ENCODE measurements around the gene BCL2L11.

Gene BCL2L11

DNA sequence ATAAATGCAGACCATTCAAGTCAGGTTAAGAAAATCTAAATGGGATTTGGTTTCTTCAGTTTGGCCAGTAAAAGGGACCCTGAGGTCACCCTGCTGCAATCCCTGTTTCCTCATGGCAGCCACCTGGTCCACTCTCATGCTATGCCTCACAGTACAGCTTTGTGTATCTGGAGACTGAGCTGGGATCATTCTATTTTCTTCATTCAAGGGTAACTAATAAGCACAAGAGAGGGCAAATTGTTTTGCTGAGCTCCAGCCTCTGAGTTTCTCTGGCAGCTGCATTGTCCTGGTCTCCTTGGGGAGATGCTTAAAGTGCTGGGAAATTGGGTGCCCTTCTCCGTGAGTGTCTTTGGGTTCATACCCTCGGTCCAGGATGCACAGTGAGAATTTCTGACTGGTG lies 18.5 kb upstream of the BCL2L11 start:
- Histone ChIP-seq H3K36me3 (no peaks in the 10 kb centered on the region), H3K4me3 (no peak overlapping the region), H3K27ac (no peak overlapping the region), H3K9me3 (no peaks in the 10 kb centered on the region), H3K27me3 (no peaks in the 10 kb centered on the region), H3K4me1 (no peaks in the 10 kb centered on the region)
- intact Hi-C loops (cut with DNase I; ENCODE audit: low total_unique reads) = no loop called here
- no peak for DNase-seq
- TF ChIP-seq, protein P1, sequence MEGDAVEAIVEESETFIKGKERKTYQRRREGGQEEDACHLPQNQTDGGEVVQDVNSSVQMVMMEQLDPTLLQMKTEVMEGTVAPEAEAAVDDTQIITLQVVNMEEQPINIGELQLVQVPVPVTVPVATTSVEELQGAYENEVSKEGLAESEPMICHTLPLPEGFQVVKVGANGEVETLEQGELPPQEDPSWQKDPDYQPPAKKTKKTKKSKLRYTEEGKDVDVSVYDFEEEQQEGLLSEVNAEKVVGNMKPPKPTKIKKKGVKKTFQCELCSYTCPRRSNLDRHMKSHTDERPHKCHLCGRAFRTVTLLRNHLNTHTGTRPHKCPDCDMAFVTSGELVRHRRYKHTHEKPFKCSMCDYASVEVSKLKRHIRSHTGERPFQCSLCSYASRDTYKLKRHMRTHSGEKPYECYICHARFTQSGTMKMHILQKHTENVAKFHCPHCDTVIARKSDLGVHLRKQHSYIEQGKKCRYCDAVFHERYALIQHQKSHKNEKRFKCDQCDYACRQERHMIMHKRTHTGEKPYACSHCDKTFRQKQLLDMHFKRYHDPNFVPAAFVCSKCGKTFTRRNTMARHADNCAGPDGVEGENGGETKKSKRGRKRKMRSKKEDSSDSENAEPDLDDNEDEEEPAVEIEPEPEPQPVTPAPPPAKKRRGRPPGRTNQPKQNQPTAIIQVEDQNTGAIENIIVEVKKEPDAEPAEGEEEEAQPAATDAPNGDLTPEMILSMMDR (IDR thresholded peaks at IDR 0.05) = no peak

DNA sequence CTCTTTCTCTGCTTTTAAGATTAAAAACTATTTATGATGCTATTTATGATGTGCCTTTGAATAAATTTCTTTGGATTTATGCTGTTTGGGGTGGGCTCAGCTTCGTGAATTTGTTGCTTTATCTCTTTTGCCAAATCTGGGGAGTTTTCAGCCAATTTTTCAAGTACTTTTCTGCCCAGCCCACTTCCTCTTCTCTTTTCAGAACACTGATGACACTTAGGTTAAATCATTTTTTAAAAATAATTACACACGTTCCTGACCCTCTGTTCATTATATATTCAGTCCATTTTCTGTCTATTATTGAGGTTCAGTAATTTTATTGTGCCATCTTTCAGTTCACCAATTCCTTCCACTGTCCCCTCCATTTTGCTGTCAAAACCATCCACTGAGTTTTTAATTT lies 14.8 kb upstream of the BCL2L11 start:
- intact Hi-C loops (cut with DNase I; ENCODE audit: low total_unique reads) = no loop called here
- H3K27me3 ChIP-seq = peaks cover 0 to 6% of the 10 kb centered on the region in 2 donors
- H3K4me3 ChIP-seq = no peak overlapping the region
- H3K9me3 ChIP-seq = no peaks in the 10 kb centered on the region
- H3K36me3 ChIP-seq = no peaks in the 10 kb centered on the region
- no peaks in the 10 kb centered on the region for H3K4me1 ChIP-seq
- H3K27ac ChIP-seq = no peak overlapping the region
- DNase-seq = no peak
- TF ChIP-seq, protein P1 (IDR thresholded peaks at IDR 0.05) = no peak

DNA sequence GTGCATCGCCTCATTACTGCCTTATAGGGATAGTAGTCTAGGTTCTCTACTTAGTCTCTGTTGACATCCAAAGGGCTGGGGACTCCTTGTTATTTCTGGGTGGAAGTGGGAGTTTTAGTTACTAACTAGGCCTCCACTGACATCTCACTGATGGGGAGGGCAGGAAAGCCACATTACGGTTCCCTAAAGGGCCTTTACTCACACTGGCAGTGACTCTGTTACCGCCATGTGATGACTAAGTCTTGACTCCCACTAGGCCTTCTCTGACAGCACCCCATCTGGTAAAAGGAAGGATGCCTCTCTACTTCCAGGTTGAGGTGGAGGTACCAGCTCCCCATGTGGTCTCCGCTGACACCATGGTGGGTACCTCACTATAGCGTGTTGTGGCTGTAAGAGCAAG lies 14.0 kb upstream of the BCL2L11 start:
- DNase-seq = no peak
- Histone ChIP-seq H3K36me3 (no peaks in the 10 kb centered on the region), H3K9me3 (no peaks in the 10 kb centered on the region), H3K27me3 (peaks cover 0 to 7% of the 10 kb centered on the region in 2 donors), H3K4me3 (no peak overlapping the region), H3K27ac (no peak overlapping the region), H3K4me1 (no peaks in the 10 kb centered on the region)
- TF ChIP-seq, protein P1 (IDR thresholded peaks at IDR 0.05) = no peak
- intact Hi-C loops (cut with DNase I; ENCODE audit: low total_unique reads) = no loop called here

DNA sequence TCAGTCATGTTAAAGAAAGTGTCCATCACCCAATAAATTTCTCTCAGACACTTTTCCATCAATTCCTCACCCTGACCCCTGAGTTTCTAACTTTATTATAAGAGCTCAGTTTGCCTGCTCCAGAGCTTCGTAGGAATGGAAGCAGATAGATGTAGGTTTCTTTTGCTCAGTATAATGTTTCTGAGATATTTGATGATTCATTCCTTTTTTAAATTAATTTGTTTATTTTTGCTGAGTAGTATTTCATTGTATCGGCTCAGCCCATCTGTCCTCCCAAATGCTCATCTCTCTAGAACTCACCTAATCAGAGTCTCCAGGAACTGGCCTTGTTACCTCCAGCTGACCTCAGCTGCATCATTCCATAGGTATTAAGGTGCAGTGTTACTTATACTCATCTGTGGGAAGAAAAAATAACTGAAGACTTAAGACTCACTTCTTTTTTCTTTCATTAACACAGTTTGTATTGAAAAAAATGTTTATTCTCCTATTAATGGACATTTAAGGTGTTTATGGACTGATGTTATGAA lies 11.9 kb upstream of the BCL2L11 start:
- TF ChIP-seq, protein P1 (IDR thresholded peaks at IDR 0.05) = no peak
- H3K27ac ChIP-seq = no peak overlapping the region
- intact Hi-C loops (cut with DNase I; ENCODE audit: low total_unique reads) = no loop called here
- H3K9me3 ChIP-seq = no peaks in the 10 kb centered on the region
- DNase-seq = no peak
- no peaks in the 10 kb centered on the region for H3K36me3 ChIP-seq
- no peaks in the 10 kb centered on the region for H3K4me1 ChIP-seq
- H3K27me3 ChIP-seq = peaks cover 0 to 13% of the 10 kb centered on the region in 2 donors
- no peak overlapping the region for H3K4me3 ChIP-seq

- Histone ChIP-seq H3K9me3 (no peaks in the 10 kb centered on the region), H3K27ac (no peak overlapping the region), H3K4me3 (no peak overlapping the region), H3K27me3 (peaks cover 0 to 18% of the 10 kb centered on the region in 2 donors), H3K4me1 (no peaks in the 10 kb centered on the region), H3K36me3 (no peaks in the 10 kb centered on the region)
- intact Hi-C loops (cut with DNase I; ENCODE audit: low total_unique reads) = loop anchor here (10.0 kb wide), 1 partner anchor 594 kb away; no protein-coding TSS in a partner anchor
- TF ChIP-seq, protein P1 (IDR thresholded peaks at IDR 0.05) = no peak
- DNase-seq = no peak
Observed at GRCh38 chr2:111111101-111111755, 9.5 kb upstream of the BCL2L11 start.

All from tibial artery (tissue), 4 donors.